Measurements from ENCODE around the gene ITGAV.

The ITGAV gene

GRCh38 chr2:186725783-186726182 is 135.9 kb downstream of the ITGAV start:
- no peak for DNase-seq

GRCh38 chr2:186726938-186727337 is 137.1 kb downstream of the ITGAV start:
- no peak for DNase-seq

GRCh38 chr2:186728631-186729030 is 138.8 kb downstream of the ITGAV start:
- DNase-seq: no peak
